K562 (cell line): Measurements from ENCODE around the gene DAGLB. TPM values are rescaled to one million over a fixed set of nuclear protein-coding genes. Genes with fewer than 3 reads are reported as not detected.

ENCODE experiments used
- CAMTA2 ChIP-seq: fragments of 250-450 bp; sonication (Bioruptor Pico); conservative IDR thresholded peaks from 2 replicates; pipeline ENCODE4 v1.5.1; 2022
- KLF16 ChIP-seq: IDR thresholded peaks from 2 replicates; pipeline ENCODE4 v1.6.1; 2016; ENCODE audit warnings: antibody characterized with exemption
- MCM2 ChIP-seq: fragments of 450-650 bp; IDR thresholded peaks from 2 replicates; pipeline ENCODE4 v1.6.1; 2017; ENCODE audit warnings: low read depth, mild to moderate bottlenecking
- POLR2AphosphoS2 ChIP-seq: IDR thresholded peaks from 2 replicates; pipeline ENCODE4 v1.6.1; 2012; ENCODE audit warnings: low read length, improper control_type of control experiment
- RAD21 ChIP-seq, 2 experiments: fragments of 250-450 bp in 1 of 2; fragments of 450-650 bp in 1 of 2; sonication (Bioruptor Pico) in 1 of 2; formaldehyde crosslinking in 1 of 2; IDR thresholded peaks in 1 of 2; conservative IDR thresholded peaks in 1 of 2; 2 replicates each; pipeline versions ENCODE4 v1.4.0 to v1.8.0; 2020 to 2022; ENCODE audit warnings: mild to moderate bottlenecking in 2 of 2, moderate library complexity in 1 of 2
- RBBP5 ChIP-seq: fragments of 200-600 bp; sonication (generic); IDR thresholded peaks from 2 replicates; pipeline ENCODE4 v1.6.1; 2012; ENCODE audit warnings: borderline replicate concordance, mild to moderate bottlenecking, low read length, control low read depth, inconsistent platforms; ENCODE audit not compliant: insufficient read depth, poor library complexity, severe bottlenecking
- polyA plus RNA-seq, 8 experiments: library from polyadenylated mRNA; depleted of rRNA in 4 of 8; stranded (reverse) in 5 of 8; unstranded in 3 of 8; fragments of >200 nt; fragmentation: Nextera tagmentation in 2 of 8; fragmentation: Illumina TruSeq in 1 of 8; extraction: Ambion mirVana in 2 of 8; extraction: Trizol in 1 of 8; gene quantifications; 2 replicates each; pipeline versions ENCODE4 v1.2.1 to v1.2.3, GENCODE V29; 2011 to 2014; ENCODE audit warnings: inconsistent platforms in 1 of 8, missing spikeins in 1 of 8
- total RNA-seq, 7 experiments: library from RNA; depleted of rRNA in 6 of 7; stranded (reverse); fragments of >200 nt in 6 of 7; fragmentation: Illumina TruSeq in 2 of 7; extraction: Trizol in 2 of 7; gene quantifications; 2 replicates each; pipeline versions ENCODE4 v1.2.1 to v1.2.3, GENCODE V29; 2011 to 2021; ENCODE audit warnings: low replicate concordance in 1 of 7
- TF ChIP-seq, protein P1 (sequence below), 2 experiments: fragments of 450-650 bp in 1 of 2; sonication (generic) in 1 of 2; formaldehyde crosslinking in 1 of 2; IDR thresholded peaks; 2 replicates each; pipeline versions ENCODE4 v1.7.1 to v1.9.0; 2016 to 2022; ENCODE audit warnings: inconsistent platforms in 1 of 2, mild to moderate bottlenecking in 1 of 2, missing genetic modification reagents in 1 of 2
- TF ChIP-seq, protein P2 (sequence below): fragments of 250-450 bp; sonication (Bioruptor Pico); IDR thresholded peaks from 2 replicates; pipeline ENCODE4 v1.8.0; 2022; ENCODE audit warnings: inconsistent platforms

The DAGLB gene
- total and polyA plus RNA-seq, 9 of the 15 experiments (the other 6 are each of a cell fraction or from before 2014, with no cell fraction given), result 0.92 to 16.4 (median 9.3) TPM

DNA sequence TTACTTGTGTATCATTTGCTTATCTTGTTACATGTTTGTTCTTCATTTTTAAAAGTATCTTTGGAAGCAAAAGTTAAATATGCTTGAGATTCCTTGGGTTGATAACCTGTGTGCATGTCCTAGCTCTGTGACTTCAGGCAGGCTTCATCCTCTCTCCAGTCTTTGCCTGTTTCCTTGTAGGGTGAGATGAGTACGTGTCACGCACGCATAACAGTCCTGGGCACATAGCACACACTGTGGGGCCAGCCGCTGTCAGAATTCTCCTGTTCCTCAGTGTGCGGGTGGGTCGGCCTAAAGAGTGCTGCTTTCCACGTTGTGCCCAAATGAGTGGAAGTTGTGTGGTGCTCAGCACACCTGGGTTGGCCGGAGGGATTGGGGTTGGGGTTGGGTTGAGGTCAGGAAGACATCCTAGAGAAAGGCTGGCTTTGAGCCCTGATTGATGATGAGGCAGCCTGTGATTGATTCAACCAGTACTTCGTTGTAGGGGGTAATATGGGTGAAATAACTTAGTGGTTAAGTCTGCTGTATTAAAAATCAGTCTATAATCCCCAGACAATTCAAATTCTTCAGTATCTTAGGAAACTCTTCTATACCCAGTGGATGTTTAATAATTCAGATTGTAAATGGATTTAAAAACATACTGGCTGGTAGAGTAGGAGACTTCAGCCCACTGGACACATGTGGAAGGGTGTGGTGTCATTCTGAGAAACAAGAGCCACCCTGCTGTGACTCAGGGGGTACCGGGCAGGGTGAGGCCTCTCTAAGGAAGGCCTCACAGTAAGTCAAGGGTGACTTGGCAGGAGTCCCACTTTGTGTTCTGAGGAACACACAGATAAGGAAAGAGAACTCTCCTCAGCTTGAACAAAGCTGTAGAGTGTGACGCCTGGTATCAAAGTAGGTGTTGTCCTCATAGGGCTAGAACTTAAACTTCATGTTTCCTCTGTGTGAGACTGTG lies 54.8 kb downstream of the DAGLB start (continued):
- TF ChIP-seq, protein P1, sequence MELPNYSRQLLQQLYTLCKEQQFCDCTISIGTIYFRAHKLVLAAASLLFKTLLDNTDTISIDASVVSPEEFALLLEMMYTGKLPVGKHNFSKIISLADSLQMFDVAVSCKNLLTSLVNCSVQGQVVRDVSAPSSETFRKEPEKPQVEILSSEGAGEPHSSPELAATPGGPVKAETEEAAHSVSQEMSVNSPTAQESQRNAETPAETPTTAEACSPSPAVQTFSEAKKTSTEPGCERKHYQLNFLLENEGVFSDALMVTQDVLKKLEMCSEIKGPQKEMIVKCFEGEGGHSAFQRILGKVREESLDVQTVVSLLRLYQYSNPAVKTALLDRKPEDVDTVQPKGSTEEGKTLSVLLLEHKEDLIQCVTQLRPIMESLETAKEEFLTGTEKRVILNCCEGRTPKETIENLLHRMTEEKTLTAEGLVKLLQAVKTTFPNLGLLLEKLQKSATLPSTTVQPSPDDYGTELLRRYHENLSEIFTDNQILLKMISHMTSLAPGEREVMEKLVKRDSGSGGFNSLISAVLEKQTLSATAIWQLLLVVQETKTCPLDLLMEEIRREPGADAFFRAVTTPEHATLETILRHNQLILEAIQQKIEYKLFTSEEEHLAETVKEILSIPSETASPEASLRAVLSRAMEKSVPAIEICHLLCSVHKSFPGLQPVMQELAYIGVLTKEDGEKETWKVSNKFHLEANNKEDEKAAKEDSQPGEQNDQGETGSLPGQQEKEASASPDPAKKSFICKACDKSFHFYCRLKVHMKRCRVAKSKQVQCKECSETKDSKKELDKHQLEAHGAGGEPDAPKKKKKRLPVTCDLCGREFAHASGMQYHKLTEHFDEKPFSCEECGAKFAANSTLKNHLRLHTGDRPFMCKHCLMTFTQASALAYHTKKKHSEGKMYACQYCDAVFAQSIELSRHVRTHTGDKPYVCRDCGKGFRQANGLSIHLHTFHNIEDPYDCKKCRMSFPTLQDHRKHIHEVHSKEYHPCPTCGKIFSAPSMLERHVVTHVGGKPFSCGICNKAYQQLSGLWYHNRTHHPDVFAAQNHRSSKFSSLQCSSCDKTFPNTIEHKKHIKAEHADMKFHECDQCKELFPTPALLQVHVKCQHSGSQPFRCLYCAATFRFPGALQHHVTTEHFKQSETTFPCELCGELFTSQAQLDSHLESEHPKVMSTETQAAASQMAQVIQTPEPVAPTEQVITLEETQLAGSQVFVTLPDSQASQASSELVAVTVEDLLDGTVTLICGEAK (IDR thresholded peaks at IDR 0.05), result no peak
- TF ChIP-seq, protein P1 (CRISPR knock-in tag; IDR thresholded peaks at IDR 0.05), result no peak
- no peak for TF ChIP-seq CAMTA2 (CRISPR knock-in tag)
- no peak for TF ChIP-seq POLR2AphosphoS2
- peak; percentile 27; the same call in 1 of the 2 replicates for TF ChIP-seq KLF16
- TF ChIP-seq MCM2, result no peak
- TF ChIP-seq, protein P2, sequence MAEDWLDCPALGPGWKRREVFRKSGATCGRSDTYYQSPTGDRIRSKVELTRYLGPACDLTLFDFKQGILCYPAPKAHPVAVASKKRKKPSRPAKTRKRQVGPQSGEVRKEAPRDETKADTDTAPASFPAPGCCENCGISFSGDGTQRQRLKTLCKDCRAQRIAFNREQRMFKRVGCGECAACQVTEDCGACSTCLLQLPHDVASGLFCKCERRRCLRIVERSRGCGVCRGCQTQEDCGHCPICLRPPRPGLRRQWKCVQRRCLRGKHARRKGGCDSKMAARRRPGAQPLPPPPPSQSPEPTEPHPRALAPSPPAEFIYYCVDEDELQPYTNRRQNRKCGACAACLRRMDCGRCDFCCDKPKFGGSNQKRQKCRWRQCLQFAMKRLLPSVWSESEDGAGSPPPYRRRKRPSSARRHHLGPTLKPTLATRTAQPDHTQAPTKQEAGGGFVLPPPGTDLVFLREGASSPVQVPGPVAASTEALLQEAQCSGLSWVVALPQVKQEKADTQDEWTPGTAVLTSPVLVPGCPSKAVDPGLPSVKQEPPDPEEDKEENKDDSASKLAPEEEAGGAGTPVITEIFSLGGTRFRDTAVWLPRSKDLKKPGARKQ (CRISPR knock-in tag), result no peak
- TF ChIP-seq RBBP5, result no peak
- TF ChIP-seq RAD21 (CRISPR knock-in tag; conservative IDR thresholded peaks at IDR 0.05 in 1 of 2, IDR thresholded peaks at IDR 0.05 in 1 of 2), result peak in 1 of 2 experiments; percentile 34; a peak in 2 of 4 replicates
